OCI-LY7 (cell line): ENCODE results near the gene ERMAP.
A peak's percentile ranks its signal among the peaks of the same experiment; 100 is the strongest.

Experiments
- EZH2phosphoT487 ChIP-seq: fragments of 200-600 bp; sonication (generic); IDR thresholded peaks from 2 replicates; pipeline ENCODE4 v1.6.1; 2018; ENCODE audit warnings: low read depth, borderline replicate concordance, mild to moderate bottlenecking, mixed run types, antibody characterized with exemption, low read length, moderate library complexity, mixed read lengths
- TF ChIP-seq, protein P1 (sequence below): fragments of 200-600 bp; sonication (generic); conservative IDR thresholded peaks from 2 replicates; pipeline ENCODE4 v1.5.1; 2014; ENCODE audit warnings: mild to moderate bottlenecking, antibody characterized with exemption, low read length, moderate library complexity, mixed read lengths

DNA sequence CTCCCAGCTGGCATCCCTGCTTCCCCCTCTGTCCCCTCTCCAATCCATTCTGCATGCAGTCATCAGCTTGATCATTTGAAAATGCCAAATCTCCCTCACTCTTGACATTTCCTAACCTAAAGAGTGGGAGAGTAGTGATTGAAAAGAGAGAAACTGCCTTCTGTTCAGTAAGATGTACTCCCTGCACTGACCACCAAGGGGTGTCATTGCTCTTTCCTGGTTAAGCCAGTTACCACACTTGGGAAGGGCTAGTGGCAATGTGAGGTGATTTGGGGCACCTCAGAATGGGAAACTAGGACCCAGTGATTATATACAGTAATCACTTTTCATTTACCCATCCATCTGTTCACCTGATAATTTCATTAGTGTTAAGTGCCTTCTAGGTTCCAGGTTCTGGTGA, 39.1 kb upstream of the ERMAP start:
- TF ChIP-seq, protein P1, sequence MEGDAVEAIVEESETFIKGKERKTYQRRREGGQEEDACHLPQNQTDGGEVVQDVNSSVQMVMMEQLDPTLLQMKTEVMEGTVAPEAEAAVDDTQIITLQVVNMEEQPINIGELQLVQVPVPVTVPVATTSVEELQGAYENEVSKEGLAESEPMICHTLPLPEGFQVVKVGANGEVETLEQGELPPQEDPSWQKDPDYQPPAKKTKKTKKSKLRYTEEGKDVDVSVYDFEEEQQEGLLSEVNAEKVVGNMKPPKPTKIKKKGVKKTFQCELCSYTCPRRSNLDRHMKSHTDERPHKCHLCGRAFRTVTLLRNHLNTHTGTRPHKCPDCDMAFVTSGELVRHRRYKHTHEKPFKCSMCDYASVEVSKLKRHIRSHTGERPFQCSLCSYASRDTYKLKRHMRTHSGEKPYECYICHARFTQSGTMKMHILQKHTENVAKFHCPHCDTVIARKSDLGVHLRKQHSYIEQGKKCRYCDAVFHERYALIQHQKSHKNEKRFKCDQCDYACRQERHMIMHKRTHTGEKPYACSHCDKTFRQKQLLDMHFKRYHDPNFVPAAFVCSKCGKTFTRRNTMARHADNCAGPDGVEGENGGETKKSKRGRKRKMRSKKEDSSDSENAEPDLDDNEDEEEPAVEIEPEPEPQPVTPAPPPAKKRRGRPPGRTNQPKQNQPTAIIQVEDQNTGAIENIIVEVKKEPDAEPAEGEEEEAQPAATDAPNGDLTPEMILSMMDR: peak; percentile 87
- TF ChIP-seq EZH2phosphoT487: no peak
